Measurements from ENCODE around the gene SLITRK5.

Gene SLITRK5

DNA sequence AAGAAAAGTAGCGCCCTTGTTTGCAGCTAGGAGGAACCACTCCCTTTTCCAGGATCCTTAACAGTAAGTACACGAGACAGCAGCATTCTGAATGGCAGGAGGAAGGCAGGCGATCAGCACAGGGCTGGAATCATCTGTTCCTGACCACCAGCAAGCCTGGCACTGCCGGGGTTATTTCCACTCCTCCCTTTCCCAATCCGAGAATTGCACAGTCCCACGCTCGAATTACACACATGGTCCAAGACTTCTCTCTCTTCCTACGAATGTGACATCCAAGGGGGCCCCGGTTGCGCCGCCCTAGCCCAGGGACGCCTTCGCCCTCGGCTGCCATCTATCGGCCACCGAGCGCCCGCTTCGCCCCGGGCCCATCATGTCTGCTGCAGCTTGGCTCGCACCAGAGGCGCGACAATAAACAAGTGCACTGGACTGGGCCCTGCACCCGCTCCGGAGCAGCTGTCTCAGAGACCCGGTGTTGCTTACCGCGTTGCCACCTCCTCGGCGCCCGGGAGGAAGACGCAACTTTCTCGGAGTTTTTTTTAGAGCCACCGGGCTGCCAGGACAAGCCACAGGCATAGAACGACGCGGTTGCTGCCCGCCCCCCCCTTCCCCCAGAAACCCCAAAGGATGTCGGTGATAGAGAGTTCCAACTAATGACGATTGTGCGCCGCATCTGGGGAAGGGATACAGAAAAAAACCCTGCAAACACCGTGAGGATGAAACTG is at the start of gene SLITRK5:
SLITRK5 (plus strand) TSS at position 341 of the 722 bp plus-strand sequence. CDS start 4,018 bp downstream, outside the sequence.
- H3K4me3 ChIP-seq (ENCODE audit: low read depth, low read length) = peak within 1 kb of the TSS; percentile 78
- DNase-seq (ENCODE audit: low read depth) = peak; percentile 77

GRCh38 chr13:87622971-87623370 is 48.2 kb upstream of the SLITRK5 start:
- no peak for DNase-seq (ENCODE audit: low read depth)
- H3K4me3 ChIP-seq (ENCODE audit: low read depth, low read length) = no peak overlapping the region

DNA sequence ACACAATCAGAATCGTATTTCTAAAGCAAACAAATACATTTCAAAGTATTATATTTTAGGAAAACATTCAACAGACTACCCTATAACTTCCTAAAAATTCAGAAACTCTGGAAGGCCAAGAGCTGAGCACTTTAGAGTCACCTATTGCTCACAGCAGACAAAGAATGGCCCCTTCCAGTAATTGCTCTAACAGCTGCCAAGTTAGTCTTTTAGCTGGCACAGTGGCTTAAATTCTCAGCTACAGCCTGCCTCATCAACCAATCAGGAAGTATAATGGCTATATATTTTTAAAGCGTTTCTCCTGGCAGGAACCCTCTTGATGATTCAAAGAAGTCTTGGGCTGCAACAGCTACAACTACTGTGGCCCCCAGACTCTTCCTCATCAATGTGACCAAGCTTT is 14.9 kb upstream of the SLITRK5 start:
- peak; percentile 66 for DNase-seq (ENCODE audit: low read depth)
- H3K4me3 ChIP-seq (ENCODE audit: low read depth, low read length) = no peak overlapping the region

- no peak overlapping the region for H3K4me3 ChIP-seq (ENCODE audit: low read depth, low read length)
- DNase-seq (ENCODE audit: low read depth) = peak; percentile 84
These were observed 9.7 kb upstream of the SLITRK5 start for GRCh38 chr13:87661471-87661870.

DNA sequence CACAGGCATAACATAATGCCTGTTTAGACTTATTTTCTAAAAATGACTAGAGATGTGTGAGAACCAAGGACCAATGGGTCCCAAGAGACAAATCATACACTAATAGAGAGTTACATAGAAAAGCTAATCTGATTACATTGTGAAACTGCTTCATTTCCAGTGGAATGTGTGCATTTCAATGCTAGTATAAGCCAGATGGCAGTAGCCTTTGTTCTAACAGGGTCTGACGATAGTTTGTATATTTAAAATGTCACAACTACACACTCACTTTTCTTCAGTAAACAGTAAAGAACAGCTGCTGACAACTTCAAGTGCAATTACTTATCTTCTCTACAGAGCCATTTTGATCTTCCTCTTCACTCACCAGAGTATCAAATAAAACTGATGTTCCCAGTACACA is 4.3 kb upstream of the SLITRK5 start:
- no peak overlapping the region for H3K4me3 ChIP-seq (ENCODE audit: low read depth, low read length)
- no peak for DNase-seq (ENCODE audit: low read depth)

DNA sequence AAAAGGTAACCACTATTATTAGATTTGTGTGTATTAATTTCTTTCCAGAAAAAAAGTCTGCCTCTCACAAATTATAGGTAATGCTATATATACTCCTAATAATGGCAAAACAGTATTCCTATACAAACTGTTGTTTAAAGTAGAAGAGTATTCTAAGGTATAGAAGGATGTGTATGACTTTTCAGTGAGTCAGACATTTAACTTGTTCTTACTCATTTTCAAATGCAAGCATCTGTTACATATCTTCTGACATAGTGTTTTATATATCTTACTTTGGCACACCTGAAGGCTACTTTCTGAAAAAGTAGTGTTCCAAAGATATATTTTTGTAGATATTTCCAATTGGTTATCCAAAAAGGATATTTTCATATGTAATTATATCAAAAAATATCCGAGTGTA is 3.5 kb upstream of the SLITRK5 start:
- H3K4me3 ChIP-seq (ENCODE audit: low read depth, low read length) = no peak overlapping the region
- no peak for DNase-seq (ENCODE audit: low read depth)

DNA sequence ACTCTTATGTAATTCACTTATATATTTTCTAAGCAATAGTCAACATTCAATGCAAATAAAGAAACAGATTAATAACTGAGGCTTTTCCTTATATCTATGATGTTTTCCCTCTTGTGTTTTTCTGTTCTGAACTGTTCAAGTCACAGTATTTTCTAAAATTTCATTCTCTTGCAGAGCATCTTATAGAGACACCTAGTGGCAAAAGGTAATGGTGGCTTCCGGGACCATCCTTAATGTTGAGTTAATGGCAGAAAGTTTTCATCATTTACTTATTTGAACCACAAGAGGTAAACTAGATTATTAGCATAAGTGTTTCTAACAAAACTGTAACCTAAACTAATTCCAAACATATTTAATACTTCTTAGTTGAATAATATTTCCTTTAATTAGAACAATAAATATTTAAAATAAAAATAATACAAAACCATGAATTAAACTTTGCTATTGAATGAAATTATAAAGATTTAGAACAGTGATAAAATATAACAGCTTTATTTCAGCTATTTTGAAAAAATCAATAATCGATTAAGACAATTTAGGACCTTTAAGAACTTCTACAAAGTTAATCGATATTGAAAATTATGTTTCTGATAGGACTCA is 1.7 kb upstream of the SLITRK5 start:
- DNase-seq (ENCODE audit: low read depth) = no peak
- no peak overlapping the region for H3K4me3 ChIP-seq (ENCODE audit: low read depth, low read length)

- peak overlapping the region; percentile 78 for H3K4me3 ChIP-seq (ENCODE audit: low read depth, low read length)
- DNase-seq (ENCODE audit: low read depth) = no peak
These were observed 808 bp downstream of the SLITRK5 start for GRCh38 chr13:87671753-87672605.

DNA sequence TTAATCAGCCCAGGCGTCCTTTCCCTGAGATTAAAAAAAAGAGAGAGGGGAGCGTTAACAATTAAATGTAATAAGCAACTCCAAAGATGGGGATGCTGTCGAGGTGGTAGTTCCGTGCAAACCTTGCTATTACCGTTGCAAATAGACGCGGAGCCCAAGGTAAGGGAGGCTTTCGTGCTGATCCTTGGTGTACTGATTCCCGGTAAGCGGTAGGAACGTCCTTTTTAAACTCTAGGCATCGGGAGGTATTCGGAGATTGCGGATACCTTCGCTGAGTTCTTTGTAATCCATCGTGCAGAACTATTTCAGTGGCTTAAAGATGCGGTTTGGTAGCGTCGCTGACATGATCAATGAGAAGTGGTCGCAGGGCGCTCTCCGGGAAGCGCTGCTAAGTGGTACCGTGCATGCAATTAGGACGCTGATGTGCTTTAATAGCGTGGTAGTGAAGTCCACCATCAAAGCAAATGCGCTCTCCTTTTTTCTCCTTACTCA is 3.1 kb downstream of the SLITRK5 start:
- H3K4me3 ChIP-seq (ENCODE audit: low read depth, low read length) = peak overlapping the region; percentile 78
- no peak for DNase-seq (ENCODE audit: low read depth)

GRCh38 chr13:87675851-87676250 is 4.7 kb downstream of the SLITRK5 start:
- no peak overlapping the region for H3K4me3 ChIP-seq (ENCODE audit: low read depth, low read length)

GRCh38 chr13:87676254-87677042 is 5.3 kb downstream of the SLITRK5 start:
- no peak overlapping the region for H3K4me3 ChIP-seq (ENCODE audit: low read depth, low read length)
- no peak for DNase-seq (ENCODE audit: low read depth)

More at GRCh38 chr13:87675851-87676250, 4.7 kb downstream of the SLITRK5 start:
- DNase-seq (ENCODE audit: low read depth) = no peak

GRCh38 chr13:87677043-87677495 is 5.9 kb downstream of the SLITRK5 start:
- DNase-seq (ENCODE audit: low read depth) = no peak
- peak overlapping the region; percentile 46 for H3K4me3 ChIP-seq (ENCODE audit: low read depth, low read length)

GRCh38 chr13:87677496-87678371 is 6.6 kb downstream of the SLITRK5 start:
- H3K4me3 ChIP-seq (ENCODE audit: low read depth, low read length) = peak overlapping the region; percentile 46
- no peak for DNase-seq (ENCODE audit: low read depth)

- DNase-seq (ENCODE audit: low read depth) = no peak
- no peak overlapping the region for H3K4me3 ChIP-seq (ENCODE audit: low read depth, low read length)
These were observed 7.2 kb downstream of the SLITRK5 start for GRCh38 chr13:87678372-87678752.

- DNase-seq (ENCODE audit: low read depth) = no peak
- H3K4me3 ChIP-seq (ENCODE audit: low read depth, low read length) = no peak overlapping the region
These were observed 9.1 kb downstream of the SLITRK5 start for GRCh38 chr13:87680298-87680697.

DNA sequence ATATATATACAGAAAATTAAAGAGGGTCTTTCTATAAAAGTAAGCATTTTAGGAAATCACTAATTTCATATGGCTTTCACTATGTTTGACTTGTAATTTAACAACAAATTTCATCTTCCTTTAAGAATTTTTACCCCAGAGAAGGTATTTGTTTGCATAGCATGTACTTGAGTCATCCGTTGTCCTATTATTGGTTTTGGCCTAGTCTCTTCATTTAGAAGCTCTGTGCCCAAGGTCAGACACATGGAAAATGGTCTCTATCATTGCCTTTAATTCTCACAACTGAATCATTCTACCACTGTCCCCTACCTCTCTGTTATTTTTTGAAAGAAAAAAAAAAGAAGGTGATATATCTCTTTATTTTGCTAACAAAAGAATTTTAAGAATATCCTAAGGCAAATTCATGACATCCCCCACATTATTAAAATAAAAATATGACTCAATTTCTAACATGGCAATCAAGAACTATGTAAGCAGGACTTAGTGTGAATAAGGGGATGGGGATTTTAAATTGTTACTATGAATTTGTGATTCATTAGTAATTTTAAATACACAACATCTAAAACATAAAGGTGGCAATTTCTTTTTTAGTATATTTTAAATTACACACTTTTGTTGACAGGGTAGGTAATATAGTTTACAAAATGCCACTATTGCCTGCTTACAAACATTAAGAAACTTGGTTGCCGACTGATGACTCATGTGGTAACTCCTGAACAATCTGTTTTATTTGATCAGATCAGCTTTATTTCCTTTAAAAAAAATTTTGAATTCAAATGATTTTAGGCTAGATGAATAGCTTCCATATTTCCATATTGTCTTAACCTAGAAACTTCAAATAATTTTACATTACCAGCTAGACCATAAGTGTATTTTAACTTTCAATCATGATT is 13.9 kb downstream of the SLITRK5 start:
- DNase-seq (ENCODE audit: low read depth) = no peak
- no peak overlapping the region for H3K4me3 ChIP-seq (ENCODE audit: low read depth, low read length)

- H3K4me3 ChIP-seq (ENCODE audit: low read depth, low read length) = no peak overlapping the region
- DNase-seq (ENCODE audit: low read depth) = no peak
These were observed 25.3 kb downstream of the SLITRK5 start for GRCh38 chr13:87696458-87696857.
